B cell (primary cell): Measurements from ENCODE around the gene ATF3. TPM values are rescaled to one million over a fixed set of nuclear protein-coding genes. Genes with fewer than 3 reads are reported as not detected.

ENCODE experiments used
- ATAC-seq: fragments of 200-7000 bp; cut with Tn5 transposase; one replicate; pipeline ENCODE4 v1.10.0; 2021; ENCODE audit warnings: low read depth, mild to moderate bottlenecking, moderate number of reproducible peaks, moderate library complexity
- CTCF ChIA-PET: fragments of 350-600 bp; sonication (Branson Sonifier 250); formaldehyde crosslinking; loops from one replicate; lab custom pipeline; 2021; ENCODE audit warnings: antibody characterized with exemption, inconsistent platforms; lab: Charles Lee
- POLR2A ChIA-PET: fragments of 350-600 bp; sonication (Branson Sonifier 250); formaldehyde crosslinking; loops from one replicate; lab custom pipeline; 2021; ENCODE audit warnings: antibody characterized with exemption; lab: Charles Lee
- DNase-seq: peaks from one replicate; pipeline ENCODE4 v3.0.0; 2013
- H2AFZ ChIP-seq: 2 replicates; pipeline ENCODE4 v1.6.1; 2012; ENCODE audit warnings: mild to moderate bottlenecking, low read depth, low read length; ENCODE audit not compliant: insufficient read depth, poor library complexity, severe bottlenecking
- H3K27ac ChIP-seq, 2 donors: 1 replicate in 1 of 2; 2 replicates in 1 of 2; pipeline ENCODE4 v1.5.1; 2012 to 2013; ENCODE audit warnings: low read length in 2 of 2, mild to moderate bottlenecking in 2 of 2, moderate library complexity in 1 of 2
- H3K27me3 ChIP-seq, 4 experiments: fragments of 200-600 bp in 1 of 4; sonication (generic) in 1 of 4; replicated peaks in 1 of 4; 1 replicate in 2 of 4; 2 replicates in 2 of 4; pipeline versions ENCODE4 v1.6.1 to v1.7.0; 2013 to 2016; ENCODE audit warnings: low read length in 3 of 4, mild to moderate bottlenecking in 2 of 4, mixed read lengths in 1 of 4, moderate library complexity in 1 of 4; ENCODE audit not compliant: insufficient read depth in 4 of 4, control insufficient read depth in 3 of 4; ENCODE audit errors: control extremely low read depth in 1 of 4
- H3K36me3 ChIP-seq, 2 experiments: replicated peaks in 1 of 2; 1 replicate in 1 of 2; 2 replicates in 1 of 2; pipeline versions ENCODE4 v1.6.1 to v1.7.1; 2013; ENCODE audit warnings: low read length in 1 of 2; ENCODE audit not compliant: insufficient read depth in 2 of 2, control insufficient read depth in 1 of 2; ENCODE audit errors: control extremely low read depth in 1 of 2, extremely low read depth in 1 of 2
- H3K4me1 ChIP-seq, 2 donors: fragments of 200-600 bp in 1 of 2; sonication (generic) in 1 of 2; 1 replicate in 1 of 2; 2 replicates in 1 of 2; pipeline versions ENCODE4 v1.5.1 to v1.6.1; 2013 to 2017; ENCODE audit warnings: low read length in 2 of 2; ENCODE audit not compliant: control insufficient read depth in 2 of 2, insufficient read depth in 2 of 2
- H3K4me2 ChIP-seq: replicated peaks from 2 replicates; pipeline ENCODE3; 2012; ENCODE audit warnings: mild to moderate bottlenecking, low read depth, low read length; ENCODE audit not compliant: poor library complexity, severe bottlenecking
- H3K4me3 ChIP-seq, 5 experiments: fragments of 200-600 bp in 1 of 5; sonication (generic) in 1 of 5; 1 replicate in 3 of 5; 2 replicates in 2 of 5; pipeline versions ENCODE4 v1.5.1 to v1.7.0; 2011 to 2016; ENCODE audit warnings: low read length in 4 of 5, mild to moderate bottlenecking in 4 of 5, low read depth in 2 of 5, control low read depth in 1 of 5, moderate library complexity in 1 of 5; ENCODE audit not compliant: insufficient read depth in 1 of 5; ENCODE audit errors: control extremely low read depth in 1 of 5, extremely low read depth in 1 of 5
- H3K79me2 ChIP-seq: fragments of 200-600 bp; sonication (generic); one replicate; pipeline ENCODE4 v1.6.0; 2016; ENCODE audit warnings: low read length; ENCODE audit not compliant: control insufficient read depth, insufficient read depth
- H3K9ac ChIP-seq: fragments of 200-600 bp; sonication (generic); 2 replicates; pipeline ENCODE4 v1.6.1; 2017; ENCODE audit warnings: mild to moderate bottlenecking, low read length, moderate library complexity
- H3K9me3 ChIP-seq, 3 donors: one replicate each; pipeline versions ENCODE4 v1.6.1 to v1.7.1; 2013; ENCODE audit warnings: low read length in 2 of 3; ENCODE audit not compliant: control insufficient read depth in 2 of 3, insufficient read depth in 1 of 3; ENCODE audit errors: control extremely low read depth in 1 of 3
- H4K20me1 ChIP-seq: 2 replicates; pipeline ENCODE4 v1.6.0; 2012; ENCODE audit warnings: mild to moderate bottlenecking, low read length; ENCODE audit not compliant: insufficient read depth, control insufficient read depth, poor library complexity, severe bottlenecking
- H3K27ac Mint-ChIP-seq: one replicate; pipeline ENCODE4 v1.8.0; 2021; ENCODE audit warnings: mixed read lengths
- H3K27me3 Mint-ChIP-seq: one replicate; pipeline ENCODE4 v1.8.0; 2021; ENCODE audit warnings: mixed read lengths
- H3K4me1 Mint-ChIP-seq: one replicate; pipeline ENCODE4 v1.8.0; 2021; ENCODE audit warnings: mixed read lengths
- H3K4me3 Mint-ChIP-seq: one replicate; pipeline ENCODE4 v1.8.0; 2021; ENCODE audit warnings: mixed read lengths
- H3K9me3 Mint-ChIP-seq: one replicate; pipeline ENCODE4 v1.8.0; 2022; ENCODE audit warnings: mixed read lengths; ENCODE audit not compliant: insufficient read depth
- CTCF ChIP-seq: fragments of 200-600 bp; IDR thresholded peaks from one replicate; pipeline ENCODE4 v1.8.0; 2022; ENCODE audit warnings: antibody characterized with exemption, mild to moderate bottlenecking
- EZH2 ChIP-seq: IDR thresholded peaks from 2 replicates; pipeline ENCODE4 v1.6.1; 2012; ENCODE audit warnings: borderline replicate concordance, low read depth, mild to moderate bottlenecking, moderate library complexity, low read length; ENCODE audit not compliant: insufficient read depth, poor library complexity, severe bottlenecking
- WGBS: methylation state at CpG from one replicate; pipeline ENCODE4 v1.1.5; 2013; ENCODE audit warnings: missing lambda C conversion rate; ENCODE audit not compliant: insufficient coverage; 5-methylcytosine and 5-hydroxymethylcytosine counted together
- intact Hi-C: fragments of 100-400 bp; cut with micrococcal nuclease; formaldehyde crosslinking; loops from one replicate; pipeline ENCODE4 v1.10.0; 2022
- polyA plus RNA-seq: library from polyadenylated mRNA; depleted of rRNA; stranded (reverse); fragments of >200 nt; gene quantifications from 2 replicates; pipeline ENCODE4 v1.2.3, GENCODE V29; 2012
- total RNA-seq, 2 donors: library from RNA; stranded (reverse); fragments of 120-200 nt in 1 of 2; gene quantifications; 1 replicate in 1 of 2; 2 replicates in 1 of 2; pipeline versions ENCODE4 v1.2.3 to v1.2.4, GENCODE V29; 2013 to 2022

Gene ATF3
- total and polyA plus RNA-seq, 2 donors (not counting 1 experiment from before 2014, with no cell fraction given): 4.5 to 42.3 TPM

- intact Hi-C loops: no loop called here
- H3K4me1 Mint-ChIP-seq: peaks cover 4% of the 10 kb centered on the region
- Histone ChIP-seq H3K27me3 (no peaks in the 10 kb centered on the region), H3K9me3 (no peaks in the 10 kb centered on the region), H3K4me1 (peaks cover 0 to 12% of the 10 kb centered on the region in 2 donors), H3K9ac (no peak overlapping the region), H2AFZ (no peak overlapping the region), H3K36me3 (no peaks in the 10 kb centered on the region), H3K27ac (no peak overlapping the region), H4K20me1 (no peaks in the 10 kb centered on the region), H3K79me2 (no peaks in the 10 kb centered on the region), H3K4me3 (no peak overlapping the region), H3K4me2 (no peak overlapping the region)
- POLR2A ChIA-PET: no interaction called here
- DNase-seq (no peak), ATAC-seq (no peak)
- H3K9me3 Mint-ChIP-seq: no peaks in the 10 kb centered on the region
- 94% methylated on average over 8 of the region's 8 CpGs for WGBS
- CTCF ChIA-PET: interaction anchor here (1.3 kb wide), 1 partner anchor 46 kb away, joined by 4 read pairs; no protein-coding TSS in a partner anchor
- no peak overlapping the region for H3K27ac Mint-ChIP-seq
- H3K4me3 Mint-ChIP-seq: no peak overlapping the region
- TF ChIP-seq EZH2 (no peak), CTCF (no peak)
- no peaks in the 10 kb centered on the region for H3K27me3 Mint-ChIP-seq
Observed at GRCh38 chr1:212618466-212619210, 10.1 kb downstream of the ATF3 start.

DNA sequence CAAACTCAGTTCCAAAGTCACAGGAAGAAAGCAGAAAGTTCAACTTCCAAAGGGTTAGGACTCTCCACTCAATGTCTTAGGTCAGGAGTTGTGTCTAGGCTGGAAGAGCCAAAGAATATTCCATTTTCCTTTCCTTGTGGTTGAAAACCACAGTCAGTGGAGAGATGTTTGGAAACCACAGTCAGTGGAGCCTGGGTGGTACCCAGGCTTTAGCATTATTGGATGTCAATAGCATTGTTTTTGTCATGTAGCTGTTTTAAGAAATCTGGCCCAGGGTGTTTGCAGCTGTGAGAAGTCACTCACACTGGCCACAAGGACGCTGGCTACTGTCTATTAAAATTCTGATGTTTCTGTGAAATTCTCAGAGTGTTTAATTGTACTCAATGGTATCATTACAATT, 11.7 kb downstream of the ATF3 start:
- Histone ChIP-seq H3K9ac (no peak overlapping the region), H3K4me1 (no peaks in the 10 kb centered on the region), H2AFZ (no peak overlapping the region), H3K4me2 (no peak overlapping the region), H4K20me1 (no peaks in the 10 kb centered on the region), H3K27ac (no peak overlapping the region), H3K4me3 (no peak overlapping the region), H3K36me3 (no peaks in the 10 kb centered on the region), H3K79me2 (no peaks in the 10 kb centered on the region), H3K27me3 (no peaks in the 10 kb centered on the region), H3K9me3 (no peaks in the 10 kb centered on the region)
- TF ChIP-seq CTCF (no peak), EZH2 (no peak)
- intact Hi-C loops: no loop called here
- CTCF ChIA-PET: interaction anchor here (1.5 kb wide), 1 partner anchor 12 kb away, joined by 5 read pairs; the partner anchor contains the start of gene ATF3
- Mint-ChIP-seq H3K27me3 (peaks cover 9% of the 10 kb centered on the region), H3K4me1 (no peaks in the 10 kb centered on the region), H3K4me3 (no peak overlapping the region), H3K27ac (no peak overlapping the region), H3K9me3 (no peaks in the 10 kb centered on the region)
- WGBS: no CpG with 5 or more reads among the region's 1 CpG
- POLR2A ChIA-PET: no interaction called here
- DNase-seq: no peak
- no peak for ATAC-seq
